H1 (cell line): ENCODE data around the gene PKP1.

Source experiments
- CBX8 ChIP-seq: fragments of 300-800, 300-1000 bp; sonication (generic); IDR thresholded peaks from 2 replicates; pipeline ENCODE4 v1.7.1; 2016; ENCODE audit warnings: low read depth, low read length, borderline replicate concordance
- CTCF ChIP-seq, 3 experiments: IDR thresholded peaks; 1 replicate in 2 of 3; 2 replicates in 1 of 3; pipeline versions ENCODE4 v1.5.1 to v1.6.1; 2011; ENCODE audit warnings: low read length in 3 of 3, mild to moderate bottlenecking in 3 of 3, inconsistent platforms in 2 of 3, low read depth in 1 of 3, moderate library complexity in 1 of 3; ENCODE audit not compliant: insufficient read depth in 1 of 3; ENCODE audit errors: control extremely low read depth in 1 of 3
- EP300 ChIP-seq, 2 experiments: IDR thresholded peaks; 1 replicate in 1 of 2; 2 replicates in 1 of 2; pipeline ENCODE4 v1.6.1; 2011 to 2012; ENCODE audit warnings: low read depth in 2 of 2, low read length in 2 of 2, mild to moderate bottlenecking in 2 of 2, borderline replicate concordance in 1 of 2, inconsistent platforms in 1 of 2, moderate library complexity in 1 of 2
- POLR2A ChIP-seq, 2 experiments: IDR thresholded peaks; 1 replicate in 1 of 2; 2 replicates in 1 of 2; pipeline ENCODE4 v1.6.1; 2011; ENCODE audit warnings: low read depth in 2 of 2, low read length in 2 of 2, mild to moderate bottlenecking in 2 of 2; ENCODE audit errors: control extremely low read depth in 1 of 2
- POLR2AphosphoS5 ChIP-seq: IDR thresholded peaks from 2 replicates; pipeline ENCODE4 v1.6.1; 2011; ENCODE audit warnings: low read depth, low read length
- SIX5 ChIP-seq: IDR thresholded peaks from 2 replicates; pipeline ENCODE4 v1.6.1; 2011; ENCODE audit warnings: mild to moderate bottlenecking, low read depth, low read length
- SUZ12 ChIP-seq: fragments of 200-600 bp; sonication (generic); IDR thresholded peaks from 2 replicates; pipeline ENCODE4 v1.6.1; 2012; ENCODE audit warnings: mild to moderate bottlenecking, inconsistent platforms, low read length, moderate library complexity, mixed read lengths

GRCh38 chr1:201350361-201350725 is 67.0 kb downstream of the PKP1 start:
- TF ChIP-seq CTCF (IDR thresholded peaks at IDR 0.05; ENCODE audit: control extremely low read depth in 1 of 3, insufficient read depth in 1 of 3, low read depth in 1 of 3, low read length in 3 of 3): no peak
- TF ChIP-seq SUZ12: no peak
- TF ChIP-seq CBX8: no peak
- no peak for TF ChIP-seq EP300 (IDR thresholded peaks at IDR 0.05; ENCODE audit: borderline replicate concordance in 1 of 2, low read depth in 2 of 2, low read length in 2 of 2)
- TF ChIP-seq POLR2AphosphoS5: no peak
- TF ChIP-seq SIX5: no peak
- no peak for TF ChIP-seq POLR2A (IDR thresholded peaks at IDR 0.05; ENCODE audit: control extremely low read depth in 1 of 2, low read depth in 2 of 2, low read length in 2 of 2)
